ENCODE measurements around the gene POP7. TPM values are rescaled to one million over a fixed set of nuclear protein-coding genes. Genes with fewer than 3 reads are reported as not detected.

The POP7 gene
- total and polyA plus RNA-seq, 4 donors = 19.1 to 40.1 (median 33.8) TPM

DNA sequence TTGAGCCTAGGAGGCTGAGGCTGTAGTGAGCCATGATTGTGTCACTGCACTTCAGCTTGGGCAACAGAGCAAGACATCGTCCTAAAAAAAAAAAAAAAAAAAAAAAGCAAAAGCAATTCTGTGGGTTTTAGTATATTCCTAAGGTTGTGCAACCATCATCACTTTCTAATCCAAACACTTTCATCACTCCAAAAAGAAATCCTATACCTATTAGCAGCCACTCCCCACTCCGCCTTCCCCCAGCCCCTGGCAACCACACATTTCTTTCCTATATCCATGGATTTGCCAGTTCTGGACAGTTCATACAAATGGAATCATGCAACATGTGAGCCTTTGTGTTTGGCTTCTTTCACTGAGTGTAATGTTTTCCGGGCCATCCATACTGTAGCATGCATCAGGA, 47.8 kb downstream of the POP7 start:
- Histone ChIP-seq H3K27me3 (ENCODE audit: control insufficient read depth in 4 of 4, insufficient read depth in 4 of 4, low read length in 3 of 4) (no peaks in the 10 kb centered on the region), H3K9ac (ENCODE audit: low read depth in 1 of 2, low read length in 2 of 2) (no peak overlapping the region), H3K27ac (ENCODE audit: low read depth in 1 of 2, low read length in 2 of 2) (no peak overlapping the region), H3K36me3 (ENCODE audit: control insufficient read depth in 4 of 4, insufficient read depth in 3 of 4, low read depth in 1 of 4, low read length in 3 of 4) (no peaks in the 10 kb centered on the region), H3K4me3 (ENCODE audit: low read depth in 1 of 3, low read length in 3 of 3) (no peak overlapping the region), H3K4me1 (ENCODE audit: control insufficient read depth in 4 of 4, insufficient read depth in 4 of 4, low read length in 3 of 4) (no peaks in the 10 kb centered on the region), H3K9me3 (ENCODE audit: control insufficient read depth in 4 of 4, low read length in 3 of 4) (no peaks in the 10 kb centered on the region)
- WGBS = 87% methylated on average over 3 of the region's 3 CpGs
- DNase-seq (ENCODE audit: low spot score) = no peak
- no peak for TF ChIP-seq GABPA (IDR thresholded peaks at IDR 0.05 in 1 of 2, conservative IDR thresholded peaks at IDR 0.05 in 1 of 2)
- TF ChIP-seq NR2F2 (IDR thresholded peaks at IDR 0.05) = no peak
- no peak for TF ChIP-seq HNF4A (conservative IDR thresholded peaks at IDR 0.05)
- no peak for TF ChIP-seq TAF1 (conservative IDR thresholded peaks at IDR 0.05)

Other genes with a start within 250 kb of the POP7 start
- gene SPACDR, start 241.9 kb upstream of the POP7 start, total RNA-seq = under 1 TPM; 0.17 to 0.33 TPM
- gene SPACDR, start 241.9 kb upstream of the POP7 start, polyA plus RNA-seq = under 1 TPM in 1 of 2 donors, not detected in 1; 0.06 TPM
- 10 to 100 TPM in 1 of 2 donors, 1 to 10 TPM in 1; 6.9 to 21.2 TPM for gene TSC22D4, start 226.9 kb upstream of the POP7 start, total RNA-seq
- 10 to 100 TPM in 1 of 2 donors, 1 to 10 TPM in 1; 5.5 to 15.9 TPM for gene TSC22D4, start 226.9 kb upstream of the POP7 start, polyA plus RNA-seq
- gene NYAP1, start 222.2 kb upstream of the POP7 start, total RNA-seq = under 1 TPM; 0.08 to 0.09 TPM
- gene NYAP1, start 222.2 kb upstream of the POP7 start, polyA plus RNA-seq = under 1 TPM in 1 of 2 donors, not detected in 1; 0.29 TPM
- gene AGFG2, start 166.9 kb upstream of the POP7 start, total RNA-seq = 10 to 100 TPM; 37.2 to 48.8 TPM
- 10 to 100 TPM; 37.4 to 47.2 TPM for gene AGFG2, start 166.9 kb upstream of the POP7 start, polyA plus RNA-seq
- gene SAP25, start 132.2 kb upstream of the POP7 start, total RNA-seq = under 1 TPM in 1 of 2 donors, not detected in 1; 0.33 TPM
- gene SAP25, start 132.2 kb upstream of the POP7 start, polyA plus RNA-seq = under 1 TPM; 0.56 to 0.84 TPM
- gene LRCH4, start 120.0 kb upstream of the POP7 start, total RNA-seq = 10 to 100 TPM in 1 of 2 donors, 1 to 10 TPM in 1; 8.2 to 25.8 TPM
- gene LRCH4, start 120.0 kb upstream of the POP7 start, polyA plus RNA-seq = 10 to 100 TPM in 1 of 2 donors, 1 to 10 TPM in 1; 9.1 to 16.9 TPM
- 1 to 10 TPM in 1 of 2 donors, under 1 TPM in 1; 0.67 to 1.3 TPM for gene FBXO24, start 119.8 kb upstream of the POP7 start, total RNA-seq
- under 1 TPM; 0.25 to 0.32 TPM for gene FBXO24, start 119.8 kb upstream of the POP7 start, polyA plus RNA-seq
- gene PCOLCE, start 103.8 kb upstream of the POP7 start, total RNA-seq = 10 to 100 TPM in 1 of 2 donors, 1 to 10 TPM in 1; 6.7 to 13.1 TPM
- gene PCOLCE, start 103.8 kb upstream of the POP7 start, polyA plus RNA-seq = 10 to 100 TPM; 10.4 to 38.2 TPM
- 1 to 10 TPM; 3.5 to 6.3 TPM for gene MOSPD3, start 93.6 kb upstream of the POP7 start, total RNA-seq
- 10 to 100 TPM; 10.8 to 15.7 TPM for gene MOSPD3, start 93.6 kb upstream of the POP7 start, polyA plus RNA-seq
- 100 to 1,000 TPM; 276 to 358 TPM for gene TFR2, start 64.6 kb upstream of the POP7 start, total RNA-seq
- gene TFR2, start 64.6 kb upstream of the POP7 start, polyA plus RNA-seq = 100 to 1,000 TPM; 354 to 663 TPM
- gene ACTL6B, start 49.7 kb upstream of the POP7 start, total RNA-seq = not detected
- not detected for gene ACTL6B, start 49.7 kb upstream of the POP7 start, polyA plus RNA-seq
- 10 to 100 TPM; 57.9 to 88.5 TPM for gene GNB2, start 32.4 kb upstream of the POP7 start, total RNA-seq
- 100 to 1,000 TPM in 1 of 2 donors, 10 to 100 TPM in 1; 37.6 to 133 TPM for gene GNB2, start 32.4 kb upstream of the POP7 start, polyA plus RNA-seq
- 10 to 100 TPM; 12.7 TPM for gene GIGYF1, start 11.9 kb upstream of the POP7 start, total RNA-seq
- gene GIGYF1, start 11.9 kb upstream of the POP7 start, polyA plus RNA-seq = 1 to 10 TPM; 6.8 to 7.5 TPM
- gene EPO, start 14.3 kb downstream of the POP7 start, total RNA-seq = 1 to 10 TPM; 1.3 to 1.5 TPM
- gene EPO, start 14.3 kb downstream of the POP7 start, polyA plus RNA-seq = 10 to 100 TPM in 1 of 2 donors, 1 to 10 TPM in 1; 5.3 to 22.9 TPM
- gene ZAN, start 27.5 kb downstream of the POP7 start, total RNA-seq = under 1 TPM in 1 of 2 donors, not detected in 1; under 0.01 TPM
- under 1 TPM in 1 of 2 donors, not detected in 1; 0.08 TPM for gene ZAN, start 27.5 kb downstream of the POP7 start, polyA plus RNA-seq
- gene EPHB4, start 121.4 kb downstream of the POP7 start, total RNA-seq = 10 to 100 TPM; 48.6 to 53.0 TPM
- 10 to 100 TPM; 14.4 to 51.3 TPM for gene EPHB4, start 121.4 kb downstream of the POP7 start, polyA plus RNA-seq
- 10 to 100 TPM; 10.5 to 17.2 TPM for gene SLC12A9, start 146.6 kb downstream of the POP7 start, total RNA-seq
- 1 to 10 TPM; 1.8 to 8.4 TPM for gene SLC12A9, start 146.6 kb downstream of the POP7 start, polyA plus RNA-seq
- gene TRIP6, start 161.3 kb downstream of the POP7 start, total RNA-seq = 10 to 100 TPM; 14.6 to 18.6 TPM
- 10 to 100 TPM; 17.7 to 30.7 TPM for gene TRIP6, start 161.3 kb downstream of the POP7 start, polyA plus RNA-seq
- gene SRRT, start 169.0 kb downstream of the POP7 start, total RNA-seq = 10 to 100 TPM; 28.6 to 45.0 TPM
- 10 to 100 TPM; 27.2 to 32.1 TPM for gene SRRT, start 169.0 kb downstream of the POP7 start, polyA plus RNA-seq
- gene UFSP1, start 183.6 kb downstream of the POP7 start, total RNA-seq = 1 to 10 TPM; 3.1 to 4.9 TPM
- 1 to 10 TPM; 2.3 to 3.4 TPM for gene UFSP1, start 183.6 kb downstream of the POP7 start, polyA plus RNA-seq
- gene ACHE, start 189.8 kb downstream of the POP7 start, total RNA-seq = 10 to 100 TPM in 1 of 2 donors, under 1 TPM in 1; 0.25 to 17.6 TPM
- under 1 TPM; 0.15 to 0.17 TPM for gene ACHE, start 189.8 kb downstream of the POP7 start, polyA plus RNA-seq
- gene MUC3A, start 243.4 kb downstream of the POP7 start, total RNA-seq = under 1 TPM; 0.25 to 0.79 TPM
- gene MUC3A, start 243.4 kb downstream of the POP7 start, polyA plus RNA-seq = 1 to 10 TPM in 1 of 2 donors, under 1 TPM in 1; 0.95 to 2.9 TPM